ENCODE results near the gene NANP.

The NANP gene

DNA sequence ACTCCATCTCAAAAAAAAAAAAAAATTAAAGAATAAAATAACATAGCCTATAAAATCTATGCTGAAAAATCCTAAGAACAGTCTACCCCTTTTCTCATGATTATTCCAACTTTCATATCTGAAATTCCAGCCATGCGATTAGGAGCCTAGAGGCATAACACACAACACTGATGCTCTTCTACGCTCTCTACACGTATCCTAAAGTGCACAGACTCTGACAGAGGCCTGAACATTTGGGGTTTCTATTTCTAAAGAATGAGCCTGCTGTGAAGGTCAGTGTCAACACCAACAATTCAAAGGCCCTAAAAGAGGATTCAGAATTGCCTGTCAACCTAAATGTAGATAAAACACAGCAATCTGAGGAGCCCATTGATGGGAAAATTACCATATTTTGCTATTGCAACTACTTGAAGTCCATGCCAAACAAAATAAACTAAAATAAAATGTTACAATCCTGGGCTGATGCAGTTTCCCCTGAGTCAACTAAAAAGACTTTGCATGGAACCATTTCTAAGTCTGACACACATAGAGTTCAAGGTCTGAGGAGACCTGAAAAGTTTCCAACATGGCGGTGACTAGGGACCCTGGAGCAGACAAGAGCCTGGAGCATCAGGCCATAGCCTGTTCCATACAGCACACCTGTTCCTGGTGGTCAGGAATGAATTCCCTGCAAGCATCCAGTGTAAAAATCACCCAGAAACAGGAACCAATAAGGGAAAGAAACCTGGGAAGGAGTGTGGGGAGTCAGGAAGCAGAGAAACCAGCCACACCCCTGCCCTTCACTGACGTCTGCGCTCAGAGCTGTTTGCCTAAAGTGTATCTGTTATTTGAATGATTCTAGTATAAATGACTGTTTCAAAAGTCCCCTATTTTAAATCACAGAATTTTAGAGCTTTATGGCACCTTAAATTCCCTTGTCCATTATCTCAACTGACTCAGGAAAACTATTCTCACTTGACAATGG lies 50.2 kb downstream of the NANP start:
- in situ Hi-C loops (cut with MboI; ENCODE audit: low sequenced_read_pairs): no loop called here

DNA sequence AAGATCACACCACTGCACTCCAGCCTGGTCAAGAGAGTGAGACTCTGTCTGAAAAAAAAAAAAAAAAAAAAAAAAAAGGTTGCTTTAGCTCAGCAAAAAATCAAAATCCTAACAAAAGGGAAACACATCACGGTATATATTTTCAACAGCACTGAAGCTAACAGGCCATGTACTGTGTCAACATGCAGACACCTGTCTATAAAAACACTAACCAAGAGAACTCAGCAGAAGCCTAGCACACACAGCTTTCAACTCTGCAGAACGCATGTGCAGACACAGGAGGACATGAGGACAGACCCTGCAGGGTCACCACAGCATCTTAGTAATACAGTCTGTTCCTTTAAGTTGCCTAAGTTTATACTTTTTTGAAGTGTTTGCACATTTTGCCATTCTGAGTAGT lies 52.0 kb downstream of the NANP start:
- in situ Hi-C loops (cut with MboI; ENCODE audit: low sequenced_read_pairs): no loop called here

- in situ Hi-C loops (cut with MboI; ENCODE audit: low sequenced_read_pairs): no loop called here
Measured at GRCh38 chr20:25571240-25571639, 52.6 kb downstream of the NANP start.

- in situ Hi-C loops (cut with MboI; ENCODE audit: low sequenced_read_pairs): no loop called here
Measured at GRCh38 chr20:25570148-25570530, 53.7 kb downstream of the NANP start.

DNA sequence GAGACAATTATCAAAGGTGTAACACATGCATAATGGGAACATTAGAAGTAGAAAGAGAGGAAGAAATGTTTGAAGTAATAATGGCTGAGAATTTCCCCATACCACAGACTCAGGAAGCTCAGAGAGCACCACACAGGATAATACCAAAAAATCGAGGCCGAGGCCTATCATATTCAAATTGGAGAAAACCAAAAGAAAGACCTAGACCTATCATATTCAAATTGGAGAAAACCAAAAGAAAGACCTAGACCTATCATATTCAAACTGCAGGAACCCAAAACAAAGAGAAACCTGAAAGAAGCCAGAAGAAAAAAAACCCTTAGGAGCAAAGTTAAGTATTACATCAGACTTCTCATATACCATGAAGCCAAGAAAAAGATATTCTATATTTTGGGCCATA lies 56.5 kb downstream of the NANP start:
- in situ Hi-C loops (cut with MboI; ENCODE audit: low sequenced_read_pairs): no loop called here

- in situ Hi-C loops (cut with MboI; ENCODE audit: low sequenced_read_pairs): no loop called here
Measured at GRCh38 chr20:25566821-25567220, 57.0 kb downstream of the NANP start.

- in situ Hi-C loops (cut with MboI; ENCODE audit: low sequenced_read_pairs): no loop called here
Measured at GRCh38 chr20:25565578-25566157, 58.1 kb downstream of the NANP start.

DNA sequence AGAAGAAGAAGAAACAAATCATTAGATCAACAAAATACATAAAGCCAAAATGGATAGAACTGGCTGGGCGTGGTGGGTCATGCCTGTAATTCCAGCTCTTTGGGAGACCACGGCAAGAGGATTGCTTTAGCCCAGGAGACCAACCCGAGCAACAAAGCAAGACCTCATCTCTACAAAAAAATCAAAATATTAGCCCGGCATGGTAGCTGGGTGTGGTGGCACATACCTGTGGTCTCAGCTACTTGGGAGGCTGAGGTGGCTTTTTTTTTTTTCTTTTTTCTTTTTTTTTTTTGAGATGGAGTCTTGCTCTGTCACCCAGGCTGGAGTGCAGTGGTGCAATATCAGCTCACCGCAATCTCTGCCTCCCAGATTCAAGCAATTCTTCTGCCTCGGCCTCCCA lies 59.9 kb downstream of the NANP start:
- in situ Hi-C loops (cut with MboI; ENCODE audit: low sequenced_read_pairs): no loop called here

- in situ Hi-C loops (cut with MboI; ENCODE audit: low sequenced_read_pairs): no loop called here
Measured at GRCh38 chr20:25563362-25563761, 60.5 kb downstream of the NANP start.
